GM12875 (cell line): Measurements from ENCODE around the gene UBAC2.

Source experiments
- H3K4me3 ChIP-seq: one replicate; pipeline ENCODE4 v1.5.1; 2011; ENCODE audit warnings: low read depth, low read length, control low read depth
- CTCF ChIP-seq: IDR thresholded peaks from 2 replicates; pipeline ENCODE4 v1.5.1; 2011; ENCODE audit warnings: low read depth, mild to moderate bottlenecking, control low read depth, inconsistent platforms, low read length, moderate library complexity, borderline replicate concordance; ENCODE audit not compliant: insufficient read depth

Gene UBAC2

GRCh38 chr13:99380921-99381645 is 180.4 kb downstream of the UBAC2 start:
- H3K4me3 ChIP-seq = no peak overlapping the region
- TF ChIP-seq CTCF = no peak

GRCh38 chr13:99381766-99382165 is 181.1 kb downstream of the UBAC2 start:
- no peak for TF ChIP-seq CTCF
- H3K4me3 ChIP-seq = no peak overlapping the region

GRCh38 chr13:99382428-99383133 is 181.9 kb downstream of the UBAC2 start:
- TF ChIP-seq CTCF = no peak
- no peak overlapping the region for H3K4me3 ChIP-seq

- no peak overlapping the region for H3K4me3 ChIP-seq
- no peak for TF ChIP-seq CTCF
Observed at GRCh38 chr13:99383511-99383921, 182.9 kb downstream of the UBAC2 start.

- TF ChIP-seq CTCF = no peak
- no peak overlapping the region for H3K4me3 ChIP-seq
Observed at GRCh38 chr13:99383946-99384345, 183.3 kb downstream of the UBAC2 start.

GRCh38 chr13:99384468-99384867 is 183.8 kb downstream of the UBAC2 start:
- no peak overlapping the region for H3K4me3 ChIP-seq

More at GRCh38 chr13:99384468-99384867, 183.8 kb downstream of the UBAC2 start:
- TF ChIP-seq CTCF = no peak
